Uterus (tissue), 2 donors: ENCODE measurements around the gene GUCY2C.

Experiments
- POLR2A ChIP-seq, 2 donors: fragments of 450-650 bp; IDR thresholded peaks; one replicate each; pipeline ENCODE4 v1.6.1; 2016; ENCODE audit warnings: antibody characterized with exemption in 2 of 2, mild to moderate bottlenecking in 1 of 2, moderate library complexity in 1 of 2
- TF ChIP-seq, protein P1 (sequence below), 4 experiments: fragments of 200-600 bp in 2 of 4; fragments of 450-650 bp in 2 of 4; sonication (generic) in 2 of 4; IDR thresholded peaks; one replicate each; pipeline ENCODE4 v1.5.1; 2016 to 2019; ENCODE audit warnings: antibody characterized with exemption in 4 of 4, mild to moderate bottlenecking in 2 of 4, moderate library complexity in 1 of 4

DNA sequence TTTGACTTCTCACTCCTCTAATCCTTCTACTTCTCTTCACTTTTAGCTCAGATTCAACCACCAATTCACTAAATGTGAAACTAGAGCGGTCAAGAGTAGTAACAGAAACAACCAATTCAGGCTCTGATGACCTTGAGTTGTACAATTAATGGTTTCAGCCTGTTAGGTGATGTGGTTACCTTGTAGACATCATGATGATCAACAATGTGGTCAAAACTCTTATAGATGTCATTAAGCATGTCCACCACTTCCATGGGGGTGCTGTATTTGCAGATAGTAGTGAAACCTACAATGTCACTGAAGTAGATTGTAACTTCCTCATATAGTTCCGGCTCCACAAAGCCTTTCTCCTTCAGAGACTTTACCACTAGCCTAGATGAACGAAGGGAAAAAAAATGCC lies 74.6 kb downstream of the GUCY2C start:
- no peak for TF ChIP-seq POLR2A (IDR thresholded peaks at IDR 0.05)
- TF ChIP-seq, protein P1, sequence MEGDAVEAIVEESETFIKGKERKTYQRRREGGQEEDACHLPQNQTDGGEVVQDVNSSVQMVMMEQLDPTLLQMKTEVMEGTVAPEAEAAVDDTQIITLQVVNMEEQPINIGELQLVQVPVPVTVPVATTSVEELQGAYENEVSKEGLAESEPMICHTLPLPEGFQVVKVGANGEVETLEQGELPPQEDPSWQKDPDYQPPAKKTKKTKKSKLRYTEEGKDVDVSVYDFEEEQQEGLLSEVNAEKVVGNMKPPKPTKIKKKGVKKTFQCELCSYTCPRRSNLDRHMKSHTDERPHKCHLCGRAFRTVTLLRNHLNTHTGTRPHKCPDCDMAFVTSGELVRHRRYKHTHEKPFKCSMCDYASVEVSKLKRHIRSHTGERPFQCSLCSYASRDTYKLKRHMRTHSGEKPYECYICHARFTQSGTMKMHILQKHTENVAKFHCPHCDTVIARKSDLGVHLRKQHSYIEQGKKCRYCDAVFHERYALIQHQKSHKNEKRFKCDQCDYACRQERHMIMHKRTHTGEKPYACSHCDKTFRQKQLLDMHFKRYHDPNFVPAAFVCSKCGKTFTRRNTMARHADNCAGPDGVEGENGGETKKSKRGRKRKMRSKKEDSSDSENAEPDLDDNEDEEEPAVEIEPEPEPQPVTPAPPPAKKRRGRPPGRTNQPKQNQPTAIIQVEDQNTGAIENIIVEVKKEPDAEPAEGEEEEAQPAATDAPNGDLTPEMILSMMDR (IDR thresholded peaks at IDR 0.05): no peak
